Measurements from ENCODE around the gene CC2D2A. TPM values are rescaled to one million over a fixed set of nuclear protein-coding genes. Genes with fewer than 3 reads are reported as not detected.

The CC2D2A gene
- total RNA-seq, 1 experiment from 2014 or later = 3.6 TPM

DNA sequence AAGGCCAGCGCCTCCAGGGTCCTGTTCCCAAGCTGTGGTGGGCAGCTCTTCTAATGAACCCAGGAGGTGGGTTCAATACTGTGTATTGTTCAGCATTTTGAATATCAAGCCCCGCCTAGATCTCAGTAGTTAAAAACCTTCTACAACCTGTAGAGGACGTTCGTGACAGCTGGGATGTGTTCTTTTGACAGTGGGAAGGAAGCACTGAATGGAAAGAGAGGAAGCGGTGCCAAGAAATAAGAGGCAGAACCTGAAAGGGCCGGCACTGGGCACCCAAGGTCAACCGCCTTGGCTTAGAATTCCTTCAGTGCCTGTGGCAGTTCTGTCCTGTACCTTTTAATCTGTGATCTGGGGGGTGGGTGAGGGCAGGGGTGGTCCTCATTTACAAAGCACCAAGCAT, 73.1 kb downstream of the CC2D2A start:
- no peaks in the 10 kb centered on the region for H3K4me1 ChIP-seq (ENCODE audit: control insufficient read depth, insufficient read depth, low read length)
- no peaks in the 10 kb centered on the region for H3K36me3 ChIP-seq (ENCODE audit: control insufficient read depth, insufficient read depth, low read length)
- in situ Hi-C loops (cut with HindIII; ENCODE audit: low pct_unique_long_range_greater_than_20kb, low sequenced_read_pairs) (no loop called here), intact Hi-C loops (cut with micrococcal nuclease; ENCODE audit: unreplicated experiment) (no loop called here)
- TF ChIP-seq TCF7L2 (IDR thresholded peaks at IDR 0.05; ENCODE audit: low read depth, low read length) (no peak), POLR2AphosphoS5 (IDR thresholded peaks at IDR 0.05; ENCODE audit: low read depth, low read length) (no peak), SIN3A (IDR thresholded peaks at IDR 0.05; ENCODE audit: borderline replicate concordance, insufficient read depth, low read depth, low read length) (no peak)
- TF ChIP-seq, protein P1, sequence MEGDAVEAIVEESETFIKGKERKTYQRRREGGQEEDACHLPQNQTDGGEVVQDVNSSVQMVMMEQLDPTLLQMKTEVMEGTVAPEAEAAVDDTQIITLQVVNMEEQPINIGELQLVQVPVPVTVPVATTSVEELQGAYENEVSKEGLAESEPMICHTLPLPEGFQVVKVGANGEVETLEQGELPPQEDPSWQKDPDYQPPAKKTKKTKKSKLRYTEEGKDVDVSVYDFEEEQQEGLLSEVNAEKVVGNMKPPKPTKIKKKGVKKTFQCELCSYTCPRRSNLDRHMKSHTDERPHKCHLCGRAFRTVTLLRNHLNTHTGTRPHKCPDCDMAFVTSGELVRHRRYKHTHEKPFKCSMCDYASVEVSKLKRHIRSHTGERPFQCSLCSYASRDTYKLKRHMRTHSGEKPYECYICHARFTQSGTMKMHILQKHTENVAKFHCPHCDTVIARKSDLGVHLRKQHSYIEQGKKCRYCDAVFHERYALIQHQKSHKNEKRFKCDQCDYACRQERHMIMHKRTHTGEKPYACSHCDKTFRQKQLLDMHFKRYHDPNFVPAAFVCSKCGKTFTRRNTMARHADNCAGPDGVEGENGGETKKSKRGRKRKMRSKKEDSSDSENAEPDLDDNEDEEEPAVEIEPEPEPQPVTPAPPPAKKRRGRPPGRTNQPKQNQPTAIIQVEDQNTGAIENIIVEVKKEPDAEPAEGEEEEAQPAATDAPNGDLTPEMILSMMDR (IDR thresholded peaks at IDR 0.05) = no peak
- TF ChIP-seq, protein P2, sequence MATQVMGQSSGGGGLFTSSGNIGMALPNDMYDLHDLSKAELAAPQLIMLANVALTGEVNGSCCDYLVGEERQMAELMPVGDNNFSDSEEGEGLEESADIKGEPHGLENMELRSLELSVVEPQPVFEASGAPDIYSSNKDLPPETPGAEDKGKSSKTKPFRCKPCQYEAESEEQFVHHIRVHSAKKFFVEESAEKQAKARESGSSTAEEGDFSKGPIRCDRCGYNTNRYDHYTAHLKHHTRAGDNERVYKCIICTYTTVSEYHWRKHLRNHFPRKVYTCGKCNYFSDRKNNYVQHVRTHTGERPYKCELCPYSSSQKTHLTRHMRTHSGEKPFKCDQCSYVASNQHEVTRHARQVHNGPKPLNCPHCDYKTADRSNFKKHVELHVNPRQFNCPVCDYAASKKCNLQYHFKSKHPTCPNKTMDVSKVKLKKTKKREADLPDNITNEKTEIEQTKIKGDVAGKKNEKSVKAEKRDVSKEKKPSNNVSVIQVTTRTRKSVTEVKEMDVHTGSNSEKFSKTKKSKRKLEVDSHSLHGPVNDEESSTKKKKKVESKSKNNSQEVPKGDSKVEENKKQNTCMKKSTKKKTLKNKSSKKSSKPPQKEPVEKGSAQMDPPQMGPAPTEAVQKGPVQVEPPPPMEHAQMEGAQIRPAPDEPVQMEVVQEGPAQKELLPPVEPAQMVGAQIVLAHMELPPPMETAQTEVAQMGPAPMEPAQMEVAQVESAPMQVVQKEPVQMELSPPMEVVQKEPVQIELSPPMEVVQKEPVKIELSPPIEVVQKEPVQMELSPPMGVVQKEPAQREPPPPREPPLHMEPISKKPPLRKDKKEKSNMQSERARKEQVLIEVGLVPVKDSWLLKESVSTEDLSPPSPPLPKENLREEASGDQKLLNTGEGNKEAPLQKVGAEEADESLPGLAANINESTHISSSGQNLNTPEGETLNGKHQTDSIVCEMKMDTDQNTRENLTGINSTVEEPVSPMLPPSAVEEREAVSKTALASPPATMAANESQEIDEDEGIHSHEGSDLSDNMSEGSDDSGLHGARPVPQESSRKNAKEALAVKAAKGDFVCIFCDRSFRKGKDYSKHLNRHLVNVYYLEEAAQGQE (IDR thresholded peaks at IDR 0.05; ENCODE audit: insufficient read depth in 1 of 2, low read depth in 2 of 2, low read length in 1 of 2) = no peak
- BruUV-seq (replicated peaks) = no TSS peak
- H3K27ac ChIP-seq (ENCODE audit: low read length) = no peak overlapping the region
- no peak overlapping the region for H3K4me3 ChIP-seq (ENCODE audit: low read depth in 2 of 2, low read length in 2 of 2)
- CTCF ChIA-PET = no interaction called here
- H3K9me3 ChIP-seq (ENCODE audit: control insufficient read depth, insufficient read depth, low read depth, low read length) = no peaks in the 10 kb centered on the region
- H3K27me3 ChIP-seq (ENCODE audit: control insufficient read depth, insufficient read depth, low read length) = no peaks in the 10 kb centered on the region
- POLR2A ChIA-PET = no interaction called here
- no peak for ATAC-seq
- DNase-seq (ENCODE audit: low read depth, low spot score) = no peak

DNA sequence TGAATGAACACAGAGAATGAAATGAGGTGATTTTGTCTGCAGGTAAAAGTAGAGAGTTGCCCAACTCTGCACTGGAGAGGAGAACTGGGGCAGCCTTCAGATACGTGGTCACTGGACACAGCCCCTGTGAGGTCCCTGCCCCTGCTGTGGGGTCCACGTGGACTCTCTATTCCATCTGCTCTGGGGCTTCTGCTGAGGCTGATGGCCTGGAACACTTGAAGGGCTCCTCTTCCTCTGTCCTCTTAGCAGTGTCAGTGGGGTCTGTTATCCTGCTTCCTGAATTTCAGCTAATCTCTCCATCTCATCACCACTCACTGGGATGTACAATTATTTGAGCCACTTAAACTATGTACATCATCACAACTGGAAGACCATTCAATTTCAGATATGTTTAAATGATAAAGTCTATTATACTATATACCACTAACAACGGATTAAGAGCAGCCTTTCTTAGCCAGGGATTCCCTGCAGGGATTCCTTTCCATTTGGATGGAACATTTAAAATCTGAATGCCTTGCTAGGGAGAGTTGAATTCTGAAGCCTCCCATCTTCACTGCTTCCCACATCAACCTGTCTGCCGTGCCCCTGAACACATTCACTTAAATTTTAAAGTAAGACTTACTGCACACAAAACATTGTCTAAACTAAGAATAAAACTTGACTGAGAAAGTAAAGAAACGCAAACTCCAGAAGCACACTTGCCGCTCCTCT, 74.0 kb downstream of the CC2D2A start:
- Histone ChIP-seq H3K36me3 (ENCODE audit: control insufficient read depth, insufficient read depth, low read length) (no peaks in the 10 kb centered on the region), H3K27ac (ENCODE audit: low read length) (no peak overlapping the region), H3K9me3 (ENCODE audit: control insufficient read depth, insufficient read depth, low read depth, low read length) (no peaks in the 10 kb centered on the region), H3K4me1 (ENCODE audit: control insufficient read depth, insufficient read depth, low read length) (no peaks in the 10 kb centered on the region), H3K4me3 (ENCODE audit: low read depth in 2 of 2, low read length in 2 of 2) (no peak overlapping the region), H3K27me3 (ENCODE audit: control insufficient read depth, insufficient read depth, low read length) (no peaks in the 10 kb centered on the region)
- no peak for TF ChIP-seq TCF7L2 (IDR thresholded peaks at IDR 0.05; ENCODE audit: low read depth, low read length)
- no peak for TF ChIP-seq SIN3A (IDR thresholded peaks at IDR 0.05; ENCODE audit: borderline replicate concordance, insufficient read depth, low read depth, low read length)
- TF ChIP-seq, protein P2 (IDR thresholded peaks at IDR 0.05; ENCODE audit: insufficient read depth in 1 of 2, low read depth in 2 of 2, low read length in 1 of 2) = no peak
- TF ChIP-seq POLR2AphosphoS5 (IDR thresholded peaks at IDR 0.05; ENCODE audit: low read depth, low read length) = no peak
- TF ChIP-seq, protein P1 (IDR thresholded peaks at IDR 0.05) = no peak
- CTCF ChIA-PET = no interaction called here
- in situ Hi-C loops (cut with HindIII; ENCODE audit: low pct_unique_long_range_greater_than_20kb, low sequenced_read_pairs) = no loop called here
- ATAC-seq (no peak), DNase-seq (ENCODE audit: low read depth, low spot score) (no peak)
- intact Hi-C loops (cut with micrococcal nuclease; ENCODE audit: unreplicated experiment) = no loop called here
- BruUV-seq (replicated peaks) = no TSS peak
- POLR2A ChIA-PET = no interaction called here

Measured in Panc1 (cell line).